ENCODE results near the gene MAPK8IP1. TPM values are rescaled to one million over a fixed set of nuclear protein-coding genes. Genes with fewer than 3 reads are reported as not detected.

MAPK8IP1 gene
- total RNA-seq, 1 donor from 2014 or later = 3.1 TPM

GRCh38 chr11:45927684-45928413 is 42.4 kb downstream of the MAPK8IP1 start:
- no peak for DNase-seq

GRCh38 chr11:45928535-45929215 is 43.2 kb downstream of the MAPK8IP1 start:
- DNase-seq = no peak

- no peak for DNase-seq
Measured at GRCh38 chr11:45929486-45930030, 44.1 kb downstream of the MAPK8IP1 start.

- peak; percentile 12 for DNase-seq
Measured at GRCh38 chr11:45930031-45930794, 44.8 kb downstream of the MAPK8IP1 start.

- no peak for DNase-seq
Measured at GRCh38 chr11:45930951-45931570, 45.6 kb downstream of the MAPK8IP1 start.

- DNase-seq = no peak
Measured at GRCh38 chr11:45931739-45932138, 46.3 kb downstream of the MAPK8IP1 start.

GRCh38 chr11:45932217-45932616 is 46.8 kb downstream of the MAPK8IP1 start:
- no peak for DNase-seq

GRCh38 chr11:45933131-45933831 is 47.8 kb downstream of the MAPK8IP1 start:
- DNase-seq = no peak

- no peak for DNase-seq
Measured at GRCh38 chr11:45933846-45934579, 48.6 kb downstream of the MAPK8IP1 start.

GRCh38 chr11:45934580-45935318 is 49.3 kb downstream of the MAPK8IP1 start:
- DNase-seq = no peak

- no peak for DNase-seq
Measured at GRCh38 chr11:45935349-45936064, 50.1 kb downstream of the MAPK8IP1 start.

- DNase-seq = no peak
Measured at GRCh38 chr11:45936511-45937054, 51.1 kb downstream of the MAPK8IP1 start.

GRCh38 chr11:45937916-45938315 is 52.5 kb downstream of the MAPK8IP1 start:
- no peak for DNase-seq

- DNase-seq = peak; percentile 12
Measured at GRCh38 chr11:45939836-45940235, 54.4 kb downstream of the MAPK8IP1 start.

- no peak for DNase-seq
Measured at GRCh38 chr11:45941285-45941684, 55.8 kb downstream of the MAPK8IP1 start.

- DNase-seq = no peak
Measured at GRCh38 chr11:45942381-45942780, 56.9 kb downstream of the MAPK8IP1 start.

- DNase-seq = no peak
Measured at GRCh38 chr11:45945397-45945999, 60.0 kb downstream of the MAPK8IP1 start.

- DNase-seq = no peak
Measured at GRCh38 chr11:45947885-45948284, 62.4 kb downstream of the MAPK8IP1 start.

GRCh38 chr11:45948356-45948755 is 62.9 kb downstream of the MAPK8IP1 start:
- no peak for DNase-seq

Measured in dermis blood vessel endothelial cell (primary cell).